ENCODE data around the gene GLA.

GLA gene

DNA sequence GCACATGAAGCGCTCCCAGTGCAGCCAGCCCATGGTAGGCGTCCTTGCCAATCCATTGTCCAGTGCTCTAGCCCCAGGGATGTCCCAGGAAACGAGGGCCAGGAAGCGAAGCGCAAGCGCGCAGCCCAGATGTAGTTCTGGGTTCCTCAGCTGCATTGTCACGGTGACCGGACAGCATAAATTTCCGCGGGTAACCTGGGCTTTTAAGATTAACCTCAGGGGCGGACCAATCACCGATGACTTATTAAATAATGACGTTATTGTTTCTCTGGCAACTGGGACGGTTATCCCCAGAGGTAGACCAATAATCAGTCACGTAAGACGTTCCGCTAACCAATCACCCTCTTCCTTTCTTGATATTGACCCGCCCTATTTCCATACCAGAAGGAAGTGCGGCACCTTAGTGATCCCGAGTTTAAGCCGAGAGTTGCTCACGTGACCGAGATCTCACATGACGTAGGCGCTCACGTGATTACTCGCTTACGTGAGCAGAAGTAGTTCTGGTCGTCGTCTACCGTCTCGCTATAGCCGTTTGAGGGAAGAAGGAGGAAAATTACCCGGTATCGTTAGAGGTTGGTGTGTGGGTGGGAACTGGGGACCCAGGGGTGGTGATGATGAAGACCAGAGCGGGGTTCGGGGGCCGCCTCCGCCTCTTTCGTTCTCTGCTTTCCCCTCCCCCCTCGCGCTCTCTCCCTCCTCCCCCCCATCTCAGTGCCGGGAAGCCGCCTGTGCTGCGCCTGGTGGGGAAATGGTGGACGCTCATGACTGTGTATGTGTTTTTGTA, at the start of gene GLA, which contains the start of gene HNRNPH2:
TSS of gene GLA (minus strand) at position 178 of the 784 bp plus-strand sequence. CDS start at position 156, 22 bp downstream.
TSS of gene HNRNPH2 (plus strand) at position 475 of the 784 bp plus-strand sequence. CDS start 3,767 bp downstream, outside the sequence.
- DNase-seq = peak; percentile 96

DNA sequence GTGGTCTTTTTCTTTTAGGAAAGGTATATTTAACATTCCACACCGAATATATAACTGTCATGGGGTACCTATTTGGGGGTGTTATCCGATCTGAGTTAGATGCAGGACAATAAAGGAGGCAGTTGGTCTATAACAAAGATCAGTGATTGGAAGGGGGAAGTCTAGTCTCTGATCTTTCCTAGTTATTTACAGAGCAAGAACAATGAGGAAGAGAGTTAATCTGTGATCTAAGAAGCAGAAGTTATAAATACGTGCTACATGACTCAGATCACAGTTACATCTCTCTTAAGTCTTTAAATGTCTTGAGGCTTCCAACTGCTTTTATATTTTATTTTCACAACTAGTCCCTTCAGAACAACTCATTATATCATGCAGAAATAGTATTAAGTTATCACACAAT, 44.3 kb upstream of the GLA start:
- DNase-seq = no peak

DNA sequence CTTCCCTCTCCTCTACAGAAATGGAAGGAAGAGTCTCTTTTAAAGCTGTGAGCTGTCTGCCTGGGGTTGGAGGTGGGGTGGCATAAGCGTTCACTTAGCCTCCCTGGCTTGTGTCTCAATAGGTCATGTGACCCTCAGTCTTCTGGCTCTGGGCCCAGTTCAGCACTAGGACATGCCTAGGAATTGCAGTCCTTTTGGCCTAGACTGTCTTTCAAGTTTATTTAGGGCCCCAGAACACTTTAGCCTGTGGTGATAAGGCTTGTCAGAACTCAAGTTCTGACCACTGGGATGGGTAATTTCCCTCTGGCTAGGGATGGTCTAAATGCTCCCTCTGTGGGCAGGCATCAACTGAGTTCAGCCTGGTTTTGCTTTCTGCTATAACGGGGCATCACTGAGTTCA, 43.2 kb upstream of the GLA start:
- DNase-seq = no peak

DNA sequence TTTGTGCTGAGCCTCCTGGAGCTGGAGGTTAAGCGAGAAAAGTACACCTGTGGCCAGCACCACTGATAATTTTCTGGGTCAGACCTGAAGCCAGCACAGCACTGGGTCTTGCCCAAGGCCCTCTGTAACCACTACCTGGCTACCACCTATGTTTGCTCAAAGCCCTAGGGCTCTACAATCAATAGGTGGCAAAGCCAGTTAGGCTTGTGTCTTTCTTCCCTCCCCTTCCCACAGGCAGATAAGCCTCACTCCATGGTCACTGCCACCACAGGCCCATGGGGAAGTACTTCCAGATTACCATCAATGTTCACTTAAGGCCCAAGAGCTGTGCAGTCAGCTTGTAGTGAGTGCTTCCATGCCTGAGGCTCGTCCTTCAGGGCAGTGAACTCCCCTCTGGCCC, 42.4 kb upstream of the GLA start:
- DNase-seq = no peak

DNA sequence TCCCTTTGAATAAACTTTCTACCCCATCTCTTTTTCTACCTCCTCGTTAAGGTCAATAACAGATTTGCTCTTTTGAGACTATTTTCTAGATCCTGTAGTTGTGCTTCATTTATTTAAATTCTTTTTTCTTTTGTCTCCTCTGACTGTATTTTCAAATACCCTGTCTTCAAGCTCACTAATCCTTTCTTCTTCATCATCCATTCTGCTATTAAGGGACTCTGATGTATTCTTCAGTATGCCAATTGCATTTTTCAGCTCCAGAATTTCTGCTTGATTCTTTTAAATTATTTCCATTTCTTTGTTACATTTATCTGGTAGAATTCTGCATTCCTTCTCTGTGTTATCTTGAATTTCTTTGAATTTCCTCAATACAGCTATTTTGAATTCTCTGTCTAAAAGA, 41.6 kb upstream of the GLA start:
- DNase-seq = no peak

DNA sequence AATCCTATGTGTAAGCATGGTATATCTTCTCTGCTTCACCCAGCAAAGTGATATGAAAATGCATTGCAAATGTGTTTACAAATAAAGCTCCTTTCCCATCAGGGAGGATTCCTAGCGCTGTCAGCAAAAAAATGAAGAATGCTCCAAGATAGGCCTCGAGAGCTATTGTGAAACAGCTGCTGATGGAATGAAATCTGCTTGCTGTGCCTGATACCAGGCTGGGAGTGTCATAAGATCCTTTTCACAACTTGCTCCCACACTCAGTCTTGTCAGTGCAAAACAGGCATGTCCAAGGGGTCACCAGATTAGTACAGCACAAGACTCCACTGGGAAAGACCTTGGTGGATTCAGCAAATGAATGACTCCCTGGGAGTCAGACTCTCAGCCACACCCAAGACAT, 34.4 kb upstream of the GLA start:
- DNase-seq = no peak

DNA sequence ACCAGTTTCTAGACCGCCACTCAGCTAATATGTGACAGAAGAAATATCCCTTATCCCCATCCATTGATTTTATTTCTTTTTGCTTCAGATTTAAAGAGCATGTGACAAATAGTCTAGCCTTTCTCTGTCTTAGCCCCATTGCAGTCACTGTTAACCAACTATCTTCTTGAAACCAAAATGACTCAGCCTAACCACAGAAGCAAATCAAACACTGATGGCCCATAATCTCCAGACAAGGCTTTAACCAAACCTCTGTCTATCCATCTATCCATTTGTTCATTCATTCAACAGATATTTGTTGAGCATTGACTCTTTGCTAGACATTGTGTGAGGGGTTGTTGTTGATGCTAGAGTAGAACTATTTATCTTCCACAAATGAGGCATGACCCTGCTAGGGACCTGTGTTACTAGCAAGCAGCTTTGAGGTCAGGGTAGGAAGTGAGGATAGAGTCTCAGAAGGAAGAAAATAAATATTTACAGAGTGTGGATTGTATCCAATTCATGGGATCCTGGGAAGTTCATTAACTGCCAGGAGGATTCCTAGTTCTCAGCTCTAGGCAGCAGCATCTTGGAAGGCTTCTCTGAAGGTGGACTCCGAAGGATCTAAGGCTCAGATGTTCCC, 22.8 kb upstream of the GLA start:
- no peak for DNase-seq

DNA sequence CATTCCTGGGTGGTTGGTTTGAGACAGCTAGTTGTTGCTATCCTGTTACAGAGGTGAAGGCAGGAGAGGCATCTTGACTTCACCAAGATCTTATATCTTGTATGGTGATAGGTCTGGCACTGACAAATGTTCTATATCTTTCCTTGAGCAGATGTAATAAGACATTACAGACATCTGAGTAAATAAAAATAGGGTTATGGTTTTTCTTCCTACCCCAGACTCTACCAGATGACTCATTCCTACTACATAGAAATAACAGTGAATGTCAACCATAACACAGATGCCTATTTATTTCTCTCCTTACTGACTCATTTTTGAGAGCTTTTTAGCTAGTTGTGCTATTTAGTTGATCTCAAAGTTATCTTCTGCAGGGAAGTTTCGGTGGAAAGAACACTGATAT, 22.2 kb upstream of the GLA start:
- no peak for DNase-seq

DNA sequence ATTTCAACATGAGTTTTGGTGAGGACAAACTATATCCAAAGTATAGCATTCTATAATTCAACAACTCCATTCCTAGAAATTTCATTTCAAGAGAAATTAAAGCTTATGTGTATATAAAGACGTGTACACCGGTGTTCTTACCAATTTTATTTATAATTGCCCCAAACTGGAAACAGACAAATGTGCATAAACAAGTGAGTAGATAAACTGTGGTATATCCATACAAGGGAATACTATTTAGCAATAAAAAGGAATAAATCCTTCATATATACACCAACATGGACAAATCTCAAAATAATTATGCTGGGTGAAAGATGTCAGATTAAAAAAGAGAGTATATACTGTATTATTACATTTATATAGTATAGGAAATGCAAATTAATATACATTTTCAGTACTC, 20.2 kb upstream of the GLA start:
- DNase-seq = no peak

DNA sequence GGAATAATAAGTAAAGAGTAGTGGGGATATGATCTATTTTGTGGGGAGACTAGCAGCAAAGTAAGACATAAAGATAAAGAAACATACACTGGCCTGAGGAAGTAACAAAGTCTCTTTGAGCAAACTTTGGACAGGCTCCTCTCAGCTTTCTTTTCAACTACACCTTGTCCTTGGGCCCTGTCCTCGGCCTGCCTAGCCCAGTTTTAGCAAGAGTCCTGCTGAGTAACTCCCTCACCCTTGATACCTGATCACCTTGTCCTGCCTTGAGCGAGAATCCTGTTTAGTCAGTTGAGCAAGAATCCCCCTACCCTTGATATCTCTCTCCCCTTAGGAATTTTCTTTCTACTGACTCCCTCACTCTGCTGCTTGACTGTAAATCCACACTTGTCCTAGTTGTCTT, 11.8 kb upstream of the GLA start:
- no peak for DNase-seq

DNA sequence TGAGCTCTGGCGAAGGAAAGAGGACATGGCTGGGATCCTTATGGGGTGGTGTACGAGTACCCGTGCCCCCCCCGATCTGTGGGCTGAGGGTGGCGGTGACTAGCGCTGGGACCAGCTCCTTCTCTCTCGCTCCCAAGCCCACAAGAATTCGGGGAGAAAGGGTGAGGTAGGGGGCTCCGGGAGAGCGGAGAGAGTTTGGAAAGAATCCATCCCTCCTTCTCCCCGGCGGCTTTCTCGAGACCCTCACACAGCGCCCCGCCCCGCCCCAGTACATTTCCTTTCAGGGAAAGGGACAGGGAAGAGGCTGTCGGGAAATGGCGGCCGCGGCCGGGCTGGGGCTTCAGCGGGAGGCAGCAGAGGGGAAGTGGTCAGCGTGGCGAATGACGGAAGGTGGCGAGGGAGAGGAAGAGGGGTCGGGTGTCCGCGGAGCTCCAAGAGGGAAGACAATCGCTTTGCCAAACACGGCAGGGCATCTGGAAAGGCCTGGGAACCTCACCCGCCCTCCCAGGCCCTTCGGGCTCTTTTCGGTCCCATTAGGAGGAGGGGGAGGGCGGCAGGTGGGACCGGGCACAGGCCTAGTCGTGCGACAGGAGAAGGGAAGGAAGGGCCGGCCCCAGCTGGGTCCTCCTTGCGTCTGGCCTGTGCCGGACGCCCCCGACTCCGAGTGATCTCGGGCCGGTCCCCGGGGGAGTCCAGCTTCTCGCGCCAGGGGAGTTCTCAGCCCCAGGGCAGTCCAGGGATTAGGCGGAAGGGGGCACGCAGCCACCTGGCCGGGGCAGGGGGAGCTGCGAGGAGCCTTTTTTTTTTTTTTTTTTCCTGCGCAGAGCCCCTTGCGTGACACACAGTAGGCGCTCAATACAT, 10.5 kb upstream of the GLA start:
- DNase-seq = peak; percentile 48

DNA sequence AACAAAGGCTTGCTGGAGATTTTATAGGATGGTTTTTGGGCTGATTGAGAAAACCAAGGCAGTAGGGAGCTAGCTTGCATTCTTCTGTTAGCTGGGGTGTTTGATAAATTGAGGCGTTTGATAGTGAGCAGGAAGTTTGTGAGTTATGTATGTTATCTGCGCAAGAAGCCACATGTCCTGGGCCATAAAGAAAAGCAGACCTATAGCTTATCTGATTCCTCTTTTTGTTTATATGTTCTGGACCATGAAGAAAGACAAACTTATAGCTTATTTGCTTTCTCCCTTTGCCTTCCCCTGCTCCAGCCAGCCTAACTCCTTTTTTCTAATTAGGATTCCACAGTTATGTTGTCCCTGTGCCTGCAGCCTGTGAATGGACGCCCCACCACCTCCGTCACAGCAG, 9.5 kb upstream of the GLA start:
- no peak for DNase-seq

DNA sequence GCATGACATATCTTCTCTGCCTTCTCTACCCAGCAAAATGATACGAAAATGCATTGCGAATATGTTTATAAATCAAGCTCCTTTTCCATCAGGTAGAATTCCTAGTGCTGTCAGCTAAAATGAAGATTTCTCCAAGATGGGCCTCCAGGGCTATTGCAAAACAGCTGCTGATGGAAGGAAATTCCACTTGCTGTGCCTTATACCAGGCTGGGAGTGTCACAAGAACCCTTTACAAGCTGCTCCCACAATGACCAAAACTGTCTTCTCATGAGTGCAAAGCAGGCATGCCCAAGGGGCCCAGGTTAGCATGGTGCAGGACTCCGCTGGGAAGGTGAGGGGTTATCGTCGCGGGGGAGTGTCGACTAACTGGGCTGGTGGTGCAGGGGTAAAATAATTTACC, 9.0 kb upstream of the GLA start:
- DNase-seq = no peak

DNA sequence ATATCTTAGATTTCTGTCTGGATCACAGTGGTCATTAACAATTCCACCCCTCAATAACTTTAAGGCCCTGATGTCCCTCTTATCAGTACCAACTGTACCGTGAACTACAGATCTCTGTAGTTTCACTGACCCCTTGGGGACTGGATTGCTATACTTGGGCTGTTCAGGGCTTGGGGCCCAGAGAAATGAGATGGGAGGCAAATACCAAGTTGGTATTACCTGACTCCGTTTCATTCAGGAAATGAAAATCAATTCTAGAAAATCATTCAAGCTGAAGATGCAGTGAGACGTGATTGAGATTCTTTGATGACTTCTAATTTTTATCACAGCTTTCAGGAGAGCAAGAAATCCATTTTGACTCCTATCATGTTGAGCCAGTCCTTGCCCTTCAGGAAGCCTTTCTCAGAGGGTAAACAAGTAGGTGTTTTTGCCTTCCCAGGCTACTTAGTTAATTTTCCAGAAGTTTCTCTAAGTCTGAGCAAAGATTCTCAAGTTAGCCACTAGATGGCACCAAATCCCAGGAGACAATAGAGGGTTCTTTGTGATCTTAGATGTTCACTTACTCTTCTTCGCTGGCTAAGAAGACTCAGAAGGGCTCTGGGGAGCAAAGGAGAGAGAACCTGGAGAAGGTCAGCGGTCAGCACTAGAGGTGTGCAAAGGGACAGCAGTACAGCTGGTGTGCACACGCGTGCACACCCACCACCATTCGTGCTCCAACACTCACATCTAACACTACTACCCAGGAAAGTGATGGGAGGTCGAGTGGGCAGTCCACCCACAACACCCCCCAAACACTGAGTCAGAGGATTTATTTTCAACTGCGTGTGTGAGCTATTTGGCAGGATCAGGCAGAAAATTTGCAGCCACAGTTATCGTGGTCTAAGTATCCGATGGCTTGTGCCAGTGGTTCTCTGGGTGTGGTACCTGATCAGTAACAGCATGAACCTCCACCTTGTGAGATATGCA, 7.7 kb upstream of the GLA start:
- peak; percentile 79 for DNase-seq

DNA sequence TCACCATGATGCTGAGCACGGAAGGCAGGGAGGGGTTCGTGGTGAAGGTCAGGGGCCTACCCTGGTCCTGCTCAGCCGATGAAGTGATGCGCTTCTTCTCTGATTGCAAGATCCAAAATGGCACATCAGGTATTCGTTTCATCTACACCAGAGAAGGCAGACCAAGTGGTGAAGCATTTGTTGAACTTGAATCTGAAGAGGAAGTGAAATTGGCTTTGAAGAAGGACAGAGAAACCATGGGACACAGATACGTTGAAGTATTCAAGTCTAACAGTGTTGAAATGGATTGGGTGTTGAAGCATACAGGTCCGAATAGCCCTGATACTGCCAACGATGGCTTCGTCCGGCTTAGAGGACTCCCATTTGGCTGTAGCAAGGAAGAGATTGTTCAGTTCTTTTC, 4.3 kb upstream of the GLA start:
- DNase-seq = no peak

DNA sequence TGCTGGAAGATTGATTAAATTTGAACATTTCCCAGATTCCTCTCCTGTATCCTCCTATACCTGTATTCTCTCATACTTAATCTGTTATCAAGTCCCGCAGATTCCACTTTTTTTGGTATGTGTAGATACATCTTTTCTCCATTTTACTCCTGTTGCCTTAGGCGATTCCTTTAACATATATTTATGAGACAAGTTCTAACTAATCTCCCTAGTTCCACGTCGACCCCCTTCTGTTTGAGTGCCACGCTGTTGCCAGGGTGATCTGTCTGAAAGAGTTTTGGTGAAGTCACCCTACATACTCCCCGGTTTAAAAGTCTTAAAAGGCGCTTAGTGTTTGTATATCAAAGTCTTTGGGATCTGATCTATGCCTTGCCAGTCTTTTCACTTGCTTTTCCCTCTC, 2.7 kb upstream of the GLA start:
- peak; percentile 38 for DNase-seq

DNA sequence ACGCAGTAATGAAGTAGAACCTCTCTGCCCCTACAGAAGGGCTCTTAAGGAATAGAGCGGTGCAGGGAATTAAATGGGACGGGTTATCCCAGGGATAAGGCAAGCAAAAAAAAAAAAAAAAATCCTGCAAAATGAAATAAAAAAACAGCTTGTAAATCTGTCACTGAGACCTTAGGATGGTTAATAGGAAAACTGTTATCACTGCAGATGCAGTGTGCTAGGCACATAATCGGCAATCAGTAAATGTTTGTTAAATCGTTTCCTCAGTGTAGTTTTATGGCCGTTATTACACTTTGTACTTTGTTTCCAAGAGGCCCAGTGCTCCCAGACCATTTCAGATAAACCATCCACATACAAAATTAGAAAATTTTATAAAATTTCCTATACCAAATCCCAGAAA, 1.3 kb upstream of the GLA start:
- DNase-seq = no peak

DNA sequence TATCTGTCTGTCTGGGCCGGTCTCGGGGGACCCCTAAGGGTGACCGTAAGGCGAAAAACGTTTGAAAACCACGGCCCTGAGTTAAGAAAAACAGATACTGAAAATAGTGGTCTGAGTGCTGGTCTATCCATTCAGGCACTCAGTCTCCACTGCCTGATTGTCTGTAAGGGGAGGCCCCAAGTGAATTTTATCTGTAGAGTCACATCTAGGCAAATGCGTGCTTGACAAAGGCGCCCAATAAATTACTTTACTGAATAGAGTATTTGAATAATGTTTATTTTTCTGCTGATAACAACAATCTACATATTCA, 762 bp upstream of the GLA start:
- no peak for DNase-seq

DNA sequence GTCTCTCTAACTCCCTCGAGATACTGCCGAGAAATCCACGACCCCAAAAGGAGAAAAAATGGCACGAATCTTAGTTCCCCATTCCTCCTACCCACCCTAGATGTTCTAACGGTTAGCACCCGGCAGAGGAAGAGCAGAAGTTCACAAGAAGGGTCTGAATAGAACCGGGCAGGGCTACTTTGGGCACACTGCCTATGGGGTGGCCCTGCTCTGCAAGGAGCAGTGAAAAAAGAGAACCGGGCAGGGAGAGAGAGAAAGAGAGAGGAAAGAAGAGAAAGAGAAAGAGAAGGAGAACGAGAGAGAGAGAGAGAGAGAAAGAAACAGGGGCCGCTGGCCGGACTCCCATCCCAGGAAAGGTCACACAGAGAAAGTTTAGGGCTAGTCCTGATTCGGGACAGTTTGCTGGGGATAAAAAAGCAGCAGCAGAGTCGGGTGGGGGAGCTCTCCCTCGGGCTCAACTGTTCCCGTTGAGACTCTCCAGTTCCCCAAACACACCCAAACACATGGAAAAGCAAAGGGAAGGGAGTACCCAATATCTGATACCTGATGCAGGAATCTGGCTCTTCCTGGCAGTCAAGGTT, 468 bp downstream of the GLA start:
- DNase-seq = no peak

DNA sequence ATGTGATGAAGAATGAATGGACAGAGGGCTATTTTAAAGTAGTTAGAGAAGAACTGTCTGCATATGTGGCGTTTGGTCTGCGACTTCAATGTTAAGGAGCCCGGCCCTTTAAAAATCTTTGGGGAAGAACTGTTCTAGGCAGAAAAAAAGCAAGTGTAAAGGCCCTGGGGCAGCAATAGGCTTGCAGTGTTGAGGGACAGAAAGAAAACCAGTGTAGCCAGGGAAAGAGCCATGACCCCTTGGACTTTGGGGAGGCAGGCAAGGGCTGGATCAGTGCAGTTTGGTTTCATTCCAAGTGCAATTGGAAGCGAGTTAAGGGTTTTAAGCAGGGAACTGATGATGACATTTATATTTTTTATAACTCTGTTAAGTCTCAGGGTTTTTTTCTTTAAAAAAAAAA, 7.9 kb downstream of the GLA start:
- no peak for DNase-seq

DNA sequence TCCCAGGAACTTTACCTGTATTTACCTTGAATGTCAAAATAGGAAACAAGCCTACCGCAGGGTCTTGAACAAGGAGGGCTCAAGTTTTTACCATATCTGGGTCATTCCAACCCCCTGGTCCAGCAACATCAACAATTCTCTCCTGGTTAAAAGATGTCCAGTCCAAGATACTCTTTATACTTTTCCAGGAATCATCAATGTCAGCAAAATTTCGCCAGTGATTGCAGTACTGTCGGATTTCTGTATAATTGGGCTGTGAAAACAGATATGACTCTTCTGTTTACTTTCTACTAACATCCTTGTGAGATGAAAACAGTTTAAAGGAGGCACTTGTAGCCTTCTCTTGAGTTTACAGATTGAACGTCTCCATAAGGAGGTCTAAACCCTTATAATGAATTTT, 9.0 kb downstream of the GLA start:
- DNase-seq = no peak

DNA sequence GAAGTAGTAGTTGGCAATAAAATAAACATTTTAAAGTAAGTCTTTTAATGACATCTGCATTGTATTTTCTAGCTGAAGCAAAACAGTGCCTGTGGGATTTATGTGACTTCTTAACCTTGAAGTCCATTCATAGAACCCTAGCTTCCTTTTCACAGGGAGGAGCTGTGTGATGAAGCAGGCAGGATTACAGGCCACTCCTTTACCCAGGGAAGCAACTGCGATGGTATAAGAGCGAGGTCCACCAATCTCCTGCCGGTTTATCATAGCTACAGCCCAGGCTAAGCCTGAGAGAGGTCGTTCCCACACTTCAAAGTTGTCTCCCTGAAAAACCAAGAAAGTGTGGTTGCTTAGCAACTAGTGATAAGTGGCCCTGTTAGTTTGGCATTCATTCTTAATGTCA, 9.9 kb downstream of the GLA start:
- no peak for DNase-seq
